ENCODE measurements around the gene LARGE1. TPM values are rescaled to one million over a fixed set of nuclear protein-coding genes. Genes with fewer than 3 reads are reported as not detected.

The LARGE1 gene
- total RNA-seq, 2 donors from 2014 or later: 12.5 to 21.1 TPM

DNA sequence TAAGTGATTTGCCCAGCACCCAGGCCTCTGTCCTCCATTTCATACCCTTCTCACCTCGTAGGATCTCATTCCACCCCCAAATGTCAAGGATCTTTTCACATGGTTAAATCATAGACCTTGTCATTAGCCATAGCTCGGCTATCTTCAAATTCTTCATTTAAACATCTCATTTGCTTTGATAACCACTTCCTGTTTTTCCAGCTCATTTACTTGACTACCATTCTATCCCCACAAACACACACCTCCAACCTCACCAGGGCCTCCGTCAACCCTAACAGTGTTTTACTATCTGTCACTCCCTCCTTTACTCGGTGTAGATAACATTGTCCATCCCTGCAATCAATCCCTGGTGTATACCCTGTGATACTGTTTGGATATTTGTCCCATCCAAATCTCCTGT is 36.8 kb upstream of the LARGE1 start:
- DNase-seq: no peak
- TF ChIP-seq, protein P1, sequence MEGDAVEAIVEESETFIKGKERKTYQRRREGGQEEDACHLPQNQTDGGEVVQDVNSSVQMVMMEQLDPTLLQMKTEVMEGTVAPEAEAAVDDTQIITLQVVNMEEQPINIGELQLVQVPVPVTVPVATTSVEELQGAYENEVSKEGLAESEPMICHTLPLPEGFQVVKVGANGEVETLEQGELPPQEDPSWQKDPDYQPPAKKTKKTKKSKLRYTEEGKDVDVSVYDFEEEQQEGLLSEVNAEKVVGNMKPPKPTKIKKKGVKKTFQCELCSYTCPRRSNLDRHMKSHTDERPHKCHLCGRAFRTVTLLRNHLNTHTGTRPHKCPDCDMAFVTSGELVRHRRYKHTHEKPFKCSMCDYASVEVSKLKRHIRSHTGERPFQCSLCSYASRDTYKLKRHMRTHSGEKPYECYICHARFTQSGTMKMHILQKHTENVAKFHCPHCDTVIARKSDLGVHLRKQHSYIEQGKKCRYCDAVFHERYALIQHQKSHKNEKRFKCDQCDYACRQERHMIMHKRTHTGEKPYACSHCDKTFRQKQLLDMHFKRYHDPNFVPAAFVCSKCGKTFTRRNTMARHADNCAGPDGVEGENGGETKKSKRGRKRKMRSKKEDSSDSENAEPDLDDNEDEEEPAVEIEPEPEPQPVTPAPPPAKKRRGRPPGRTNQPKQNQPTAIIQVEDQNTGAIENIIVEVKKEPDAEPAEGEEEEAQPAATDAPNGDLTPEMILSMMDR (IDR thresholded peaks at IDR 0.05): no peak
- TF ChIP-seq POLR2A (IDR thresholded peaks at IDR 0.05): no peak
- no peaks in the 10 kb centered on the region for H3K4me1 ChIP-seq
- H3K27me3 ChIP-seq: no peaks in the 10 kb centered on the region
- H3K9me3 ChIP-seq: no peaks in the 10 kb centered on the region
- no peak overlapping the region for H3K27ac ChIP-seq
- H3K36me3 ChIP-seq (replicated peaks in 1 of 2; ENCODE audit: insufficient read depth in 1 of 2, low read depth in 2 of 2): no peaks in the 10 kb centered on the region
- H3K4me3 ChIP-seq: no peak overlapping the region
- no peak for ATAC-seq
- intact Hi-C loops (cut with DNase I): no loop called here
- 26 to 41% methylated on average over 4 of the region's 4 CpGs for WGBS, 2 donors

DNA sequence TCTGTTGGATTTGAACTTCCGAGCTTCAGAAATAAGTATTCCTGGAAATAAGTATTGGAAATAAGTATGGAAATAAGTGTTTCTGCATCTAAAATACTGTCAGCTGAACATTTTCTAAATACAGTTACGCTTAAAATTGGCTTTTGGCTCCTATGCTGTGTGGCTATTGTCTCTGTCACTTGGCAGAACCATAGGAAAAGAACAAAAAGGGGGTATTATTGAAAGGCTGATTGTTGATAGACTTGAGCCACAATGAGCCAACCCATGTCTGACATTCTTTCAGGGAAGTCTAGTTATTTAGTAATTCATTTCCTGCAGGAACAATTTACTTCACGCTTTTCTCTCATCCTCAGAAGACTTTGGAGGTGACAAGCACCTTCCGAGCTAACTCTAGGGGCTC is 32.5 kb upstream of the LARGE1 start:
- ATAC-seq (no peak), DNase-seq (no peak)
- no peak for TF ChIP-seq POLR2A (IDR thresholded peaks at IDR 0.05)
- TF ChIP-seq, protein P1 (IDR thresholded peaks at IDR 0.05): no peak
- Histone ChIP-seq H3K4me1 (no peaks in the 10 kb centered on the region), H3K4me3 (no peak overlapping the region), H3K9me3 (no peaks in the 10 kb centered on the region), H3K27me3 (no peaks in the 10 kb centered on the region), H3K36me3 (replicated peaks in 1 of 2; ENCODE audit: insufficient read depth in 1 of 2, low read depth in 2 of 2) (no peaks in the 10 kb centered on the region), H3K27ac (no peak overlapping the region)
- intact Hi-C loops (cut with DNase I): no loop called here
- WGBS, 2 donors: 53 to 56% methylated on average over 4 of the region's 4 CpGs

DNA sequence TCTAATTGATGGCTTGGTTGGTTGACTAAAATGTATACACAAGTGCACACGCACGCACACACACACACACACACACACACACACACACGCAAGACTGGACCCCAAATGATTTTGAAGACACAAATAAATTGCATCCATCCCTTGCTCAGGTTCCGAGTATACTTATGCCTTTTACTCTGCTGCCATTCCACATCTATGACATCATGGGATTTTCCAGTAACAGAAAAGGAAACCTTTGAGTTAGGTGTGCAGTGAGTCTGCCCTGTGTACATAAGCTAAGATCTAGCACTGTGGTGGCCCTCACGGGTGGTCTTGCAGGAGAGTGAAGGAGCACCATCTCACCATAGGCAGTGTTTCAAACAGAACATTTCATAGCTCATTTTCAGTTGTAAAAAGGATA is 20.5 kb upstream of the LARGE1 start:
- ATAC-seq: no peak
- no peaks in the 10 kb centered on the region for H3K9me3 ChIP-seq
- TF ChIP-seq POLR2A (IDR thresholded peaks at IDR 0.05): no peak
- TF ChIP-seq, protein P1 (IDR thresholded peaks at IDR 0.05): no peak
- intact Hi-C loops (cut with DNase I): no loop called here
- no peak overlapping the region for H3K4me3 ChIP-seq
- DNase-seq: no peak
- H3K27ac ChIP-seq: no peak overlapping the region
- no peaks in the 10 kb centered on the region for H3K36me3 ChIP-seq (replicated peaks in 1 of 2; ENCODE audit: insufficient read depth in 1 of 2, low read depth in 2 of 2)
- no peaks in the 10 kb centered on the region for H3K4me1 ChIP-seq
- 35 to 51% methylated on average over 5 of the region's 5 CpGs for WGBS, 2 donors
- no peaks in the 10 kb centered on the region for H3K27me3 ChIP-seq

DNA sequence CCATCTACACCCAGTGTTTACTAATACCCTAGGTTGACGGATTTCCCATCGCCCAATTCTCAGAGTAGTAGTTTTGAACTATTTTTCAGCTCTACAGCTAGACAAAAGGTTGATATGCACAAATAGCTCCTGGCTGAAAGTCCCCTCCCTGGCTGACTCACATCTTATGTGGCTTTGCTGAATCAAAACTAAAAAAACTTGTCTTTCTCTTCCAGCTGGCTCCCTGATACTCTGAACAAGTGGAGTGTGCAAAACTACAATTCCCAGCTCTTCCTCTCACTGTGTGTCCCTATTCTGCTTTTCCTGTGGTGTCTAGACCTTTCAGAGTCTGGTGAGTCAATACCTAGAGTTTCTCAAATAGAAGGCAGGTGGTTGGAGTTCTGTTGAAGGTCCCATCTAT is 12.7 kb upstream of the LARGE1 start:
- WGBS, 2 donors: 77 to 90% methylated on average over 2 of the region's 2 CpGs
- ATAC-seq: no peak
- Histone ChIP-seq H3K27ac (no peak overlapping the region), H3K27me3 (no peaks in the 10 kb centered on the region), H3K9me3 (no peaks in the 10 kb centered on the region), H3K4me1 (no peaks in the 10 kb centered on the region), H3K4me3 (no peak overlapping the region), H3K36me3 (replicated peaks in 1 of 2; ENCODE audit: insufficient read depth in 1 of 2, low read depth in 2 of 2) (no peaks in the 10 kb centered on the region)
- intact Hi-C loops (cut with DNase I): no loop called here
- no peak for TF ChIP-seq POLR2A (IDR thresholded peaks at IDR 0.05)
- TF ChIP-seq, protein P1 (IDR thresholded peaks at IDR 0.05): no peak
- no peak for DNase-seq

DNA sequence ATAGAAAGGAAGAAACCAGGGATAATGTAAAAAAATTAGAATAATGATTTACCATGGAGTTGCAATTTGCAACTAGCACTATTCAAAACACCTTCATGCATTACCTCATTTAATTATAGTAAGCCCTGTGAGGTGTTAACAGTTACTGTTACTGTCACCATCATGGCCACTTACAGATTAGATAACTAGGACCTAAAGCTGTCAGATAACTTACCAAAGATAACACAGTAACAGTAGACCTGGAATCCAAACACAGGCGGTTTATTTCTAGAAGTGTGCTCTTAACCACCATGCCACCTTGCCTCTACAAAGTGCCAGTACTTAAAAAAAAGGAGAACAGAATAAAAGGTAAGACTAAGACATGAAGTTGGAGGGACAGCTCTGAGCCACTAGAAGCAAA is 11.1 kb upstream of the LARGE1 start:
- intact Hi-C loops (cut with DNase I): no loop called here
- Histone ChIP-seq H3K36me3 (replicated peaks in 1 of 2; ENCODE audit: insufficient read depth in 1 of 2, low read depth in 2 of 2) (no peaks in the 10 kb centered on the region), H3K27me3 (no peaks in the 10 kb centered on the region), H3K4me3 (no peak overlapping the region), H3K27ac (no peak overlapping the region), H3K9me3 (no peaks in the 10 kb centered on the region), H3K4me1 (no peaks in the 10 kb centered on the region)
- no peak for TF ChIP-seq POLR2A (IDR thresholded peaks at IDR 0.05)
- TF ChIP-seq, protein P1 (IDR thresholded peaks at IDR 0.05): no peak
- ATAC-seq (no peak), DNase-seq (no peak)
- 83 to 86% methylated on average over 1 of the region's 1 CpG for WGBS, 2 donors

Measured in body of pancreas (tissue), 4 donors.